OCI-LY7 (cell line): ENCODE results near the gene GLYR1. TPM values are rescaled to one million over a fixed set of nuclear protein-coding genes. Genes with fewer than 3 reads are reported as not detected.

Experiments used
- BruUV-seq: library from RNA; stranded (reverse); fragments of 400-500 nt; replicated peaks from 2 replicates; lab custom pipeline; 2021; lab: Mats Ljungman, UMichigan
- CTCF ChIA-PET: fragments of 300-600 bp; sonication (Branson Sonifier 250); formaldehyde crosslinking; loops from one replicate; lab custom pipeline; 2022; ENCODE audit warnings: antibody characterized with exemption; ENCODE audit not compliant: unreplicated experiment; lab: Charles Lee
- POLR2A ChIA-PET: fragments of 300-600 bp; sonication (Branson Sonifier 250); formaldehyde crosslinking; loops from one replicate; lab custom pipeline; 2022; ENCODE audit warnings: antibody characterized with exemption; lab: Charles Lee
- DNase-seq: peaks from one replicate; pipeline ENCODE4 v3.0.0-alpha.2; 2015; ENCODE audit warnings: low spot score
- H2AFZ ChIP-seq: fragments of 200-600 bp; sonication (generic), shearing (Covaris generic); 2 replicates; pipeline ENCODE4 v1.6.1; 2014; ENCODE audit warnings: mild to moderate bottlenecking, antibody characterized with exemption, low read length, moderate library complexity
- H3K27ac ChIP-seq: fragments of 200-600 bp; sonication (generic); 2 replicates; pipeline ENCODE4 v1.5.1; 2014; ENCODE audit warnings: mixed run types, low read depth, mild to moderate bottlenecking, moderate library complexity, low read length, inconsistent platforms; ENCODE audit not compliant: poor library complexity, severe bottlenecking
- H3K36me3 ChIP-seq: fragments of 200-600 bp; sonication (generic); 2 replicates; pipeline ENCODE4 v1.6.1; 2014; ENCODE audit warnings: mild to moderate bottlenecking, antibody characterized with exemption, low read length, moderate library complexity, mixed read lengths; ENCODE audit not compliant: insufficient read depth
- H3K4me1 ChIP-seq: fragments of 200-600 bp; sonication (generic); 2 replicates; pipeline ENCODE4 v1.5.1; 2014; ENCODE audit warnings: mild to moderate bottlenecking, low read length; ENCODE audit not compliant: insufficient read depth, poor library complexity, severe bottlenecking
- H3K4me2 ChIP-seq: fragments of 200-600 bp; sonication (generic); 2 replicates; pipeline ENCODE4 v1.6.1; 2014; ENCODE audit warnings: mild to moderate bottlenecking, low read length
- H3K4me3 ChIP-seq: fragments of 200-600 bp; sonication (generic); 2 replicates; pipeline ENCODE4 v1.5.1; 2014; ENCODE audit warnings: mild to moderate bottlenecking, low read depth, low read length; ENCODE audit not compliant: poor library complexity, severe bottlenecking
- H3K79me2 ChIP-seq: fragments of 200-600 bp; sonication (generic); 2 replicates; pipeline ENCODE4 v1.6.1; 2016; ENCODE audit warnings: low read depth, mild to moderate bottlenecking, low read length, moderate library complexity, mixed read lengths; ENCODE audit not compliant: insufficient read depth
- H3K9me2 ChIP-seq: fragments of 200-600 bp; sonication (generic); 2 replicates; pipeline ENCODE4 v1.6.1; 2016; ENCODE audit warnings: mild to moderate bottlenecking, low read length, mixed read lengths; ENCODE audit not compliant: insufficient read depth
- H3K9me3 ChIP-seq: fragments of 200-600 bp; sonication (generic); 2 replicates; pipeline ENCODE4 v1.6.1; 2014; ENCODE audit warnings: mild to moderate bottlenecking, mixed run types, low read length, mixed read lengths
- H4K20me1 ChIP-seq: fragments of 200-600 bp; sonication (generic); 2 replicates; pipeline ENCODE4 v1.6.1; 2014; ENCODE audit warnings: mild to moderate bottlenecking, antibody characterized with exemption, low read length, moderate library complexity, mixed read lengths; ENCODE audit not compliant: insufficient read depth
- CTCF ChIP-seq: fragments of 200-600 bp; sonication (generic); conservative IDR thresholded peaks from 2 replicates; pipeline ENCODE4 v1.5.1; 2014; ENCODE audit warnings: mild to moderate bottlenecking, antibody characterized with exemption, low read length, moderate library complexity, mixed read lengths
- EZH2phosphoT487 ChIP-seq: fragments of 200-600 bp; sonication (generic); IDR thresholded peaks from 2 replicates; pipeline ENCODE4 v1.6.1; 2018; ENCODE audit warnings: low read depth, borderline replicate concordance, mild to moderate bottlenecking, mixed run types, antibody characterized with exemption, low read length, moderate library complexity, mixed read lengths
- intact Hi-C: fragments of 100-400 bp; cut with micrococcal nuclease; formaldehyde crosslinking; loops from one replicate; pipeline ENCODE4 v1.10.0; 2022; ENCODE audit not compliant: unreplicated experiment
- total RNA-seq, 2 experiments: library from RNA; depleted of rRNA in 1 of 2; stranded (reverse); fragments of >200 nt in 1 of 2; shearing (Covaris generic) in 1 of 2; gene quantifications; 2 replicates each; pipeline ENCODE4 v1.2.3, GENCODE V29; 2014 to 2022

GLYR1 gene
- total RNA-seq, 2 experiments from 2014 or later, result 48.4 to 113 TPM

GRCh38 chr16:4883501-4883900, 36.4 kb upstream of the GLYR1 start:
- Histone ChIP-seq H3K36me3 (peaks cover 67% of the 10 kb centered on the region), H3K4me2 (no peak overlapping the region), H3K9me2 (no peaks in the 10 kb centered on the region), H3K4me1 (no peaks in the 10 kb centered on the region), H4K20me1 (no peaks in the 10 kb centered on the region), H3K9me3 (no peaks in the 10 kb centered on the region), H3K79me2 (no peaks in the 10 kb centered on the region), H2AFZ (no peak overlapping the region), H3K27ac (no peak overlapping the region), H3K4me3 (no peak overlapping the region)
- no TSS peak for BruUV-seq
- TF ChIP-seq EZH2phosphoT487, result no peak
- TF ChIP-seq CTCF, result no peak
- no peak for DNase-seq
- intact Hi-C loops, result no loop called here
- POLR2A ChIA-PET, result no interaction called here
- CTCF ChIA-PET, result no interaction called here

GRCh38 chr16:4882633-4883285, 35.7 kb upstream of the GLYR1 start:
- Histone ChIP-seq H3K4me3 (no peak overlapping the region), H3K27ac (no peak overlapping the region), H3K36me3 (peaks cover 74% of the 10 kb centered on the region), H3K9me3 (no peaks in the 10 kb centered on the region), H3K9me2 (no peaks in the 10 kb centered on the region), H3K4me2 (no peak overlapping the region), H3K79me2 (no peaks in the 10 kb centered on the region), H2AFZ (no peak overlapping the region), H3K4me1 (no peaks in the 10 kb centered on the region), H4K20me1 (no peaks in the 10 kb centered on the region)
- no peak for TF ChIP-seq EZH2phosphoT487
- no peak for TF ChIP-seq CTCF
- intact Hi-C loops, result no loop called here
- DNase-seq, result no peak
- CTCF ChIA-PET, result no interaction called here
- POLR2A ChIA-PET, result no interaction called here
- no TSS peak for BruUV-seq

GRCh38 chr16:4882000-4882632, 35.0 kb upstream of the GLYR1 start:
- Histone ChIP-seq H4K20me1 (no peaks in the 10 kb centered on the region), H3K4me2 (no peak overlapping the region), H3K4me3 (no peak overlapping the region), H3K4me1 (no peaks in the 10 kb centered on the region), H3K36me3 (peaks cover 81% of the 10 kb centered on the region), H3K9me3 (no peaks in the 10 kb centered on the region), H3K79me2 (no peaks in the 10 kb centered on the region), H3K27ac (no peak overlapping the region), H2AFZ (no peak overlapping the region), H3K9me2 (no peaks in the 10 kb centered on the region)
- ChIA-PET CTCF (no interaction called here), POLR2A (no interaction called here)
- BruUV-seq, result no TSS peak
- TF ChIP-seq CTCF (no peak), EZH2phosphoT487 (no peak)
- intact Hi-C loops, result no loop called here
- no peak for DNase-seq
